SU-DHL-6 (cell line): ENCODE results near the gene OAF.

ENCODE experiments used
- H2AFZ ChIP-seq: fragments of 200-600 bp; sonication (generic); 2 replicates; pipeline ENCODE4 v1.6.1; 2014; ENCODE audit warnings: low read depth, mild to moderate bottlenecking, moderate library complexity, mixed read lengths, antibody characterized with exemption, low read length; ENCODE audit not compliant: severe bottlenecking
- H3F3A ChIP-seq: fragments of 200-600 bp; shearing (Covaris generic); 2 replicates; pipeline ENCODE4 v1.6.0; 2016; ENCODE audit warnings: antibody characterized with exemption, mild to moderate bottlenecking; ENCODE audit not compliant: insufficient read depth
- H3K27ac ChIP-seq: fragments of 200-600 bp; sonication (generic); 2 replicates; pipeline ENCODE4 v1.5.1; 2016; ENCODE audit warnings: low read depth, mild to moderate bottlenecking, low read length, moderate library complexity, mixed read lengths
- H3K27me3 ChIP-seq: fragments of 200-600 bp; sonication (generic), shearing (Covaris generic); 2 replicates; pipeline ENCODE4 v1.6.0; 2014; ENCODE audit warnings: mild to moderate bottlenecking, low read length
- H3K36me3 ChIP-seq: fragments of 200-600 bp; sonication (generic); 2 replicates; pipeline ENCODE4 v1.6.1; 2014; ENCODE audit warnings: mild to moderate bottlenecking, low read length, mixed read lengths
- H3K4me2 ChIP-seq: fragments of 300-600, 200-600 bp; shearing (Covaris generic), sonication (generic); 2 replicates; pipeline ENCODE4 v1.6.0; 2014; ENCODE audit warnings: low read length, low read depth, mild to moderate bottlenecking; ENCODE audit not compliant: poor library complexity, severe bottlenecking
- H3K4me3 ChIP-seq: fragments of 200-600 bp; sonication (generic); 2 replicates; pipeline ENCODE4 v1.5.1; 2014; ENCODE audit warnings: antibody characterized with exemption, low read length, mild to moderate bottlenecking, mixed read lengths; ENCODE audit not compliant: insufficient read depth, poor library complexity, severe bottlenecking
- H3K79me2 ChIP-seq: fragments of 200-600 bp; sonication (generic); 2 replicates; pipeline ENCODE4 v1.6.1; 2014; ENCODE audit warnings: mild to moderate bottlenecking, low read length, moderate library complexity; ENCODE audit not compliant: insufficient read depth
- H3K9ac ChIP-seq: fragments of 200-600 bp; sonication (generic); 2 replicates; pipeline ENCODE4 v1.7.0; 2014; ENCODE audit warnings: mild to moderate bottlenecking, low read length
- H3K9me2 ChIP-seq: fragments of 200-600 bp; sonication (generic); replicated peaks from 2 replicates; pipeline ENCODE4 v1.6.1; 2014; ENCODE audit warnings: low read length; ENCODE audit not compliant: insufficient read depth
- H3K9me3 ChIP-seq: fragments of 200-600 bp; sonication (generic); 2 replicates; pipeline ENCODE4 v1.6.1; 2014; ENCODE audit warnings: low read length, mixed read lengths; ENCODE audit not compliant: insufficient read depth
- H4K20me1 ChIP-seq: fragments of 200-600 bp; sonication (generic); 2 replicates; pipeline ENCODE4 v1.6.1; 2014; ENCODE audit warnings: low read depth, mild to moderate bottlenecking, antibody characterized with exemption, low read length, moderate library complexity, mixed read lengths
- EZH2phosphoT487 ChIP-seq: fragments of 200-600 bp; sonication (generic), shearing (Covaris generic); conservative IDR thresholded peaks from 2 replicates; pipeline ENCODE4 v1.6.1; 2018; ENCODE audit warnings: mild to moderate bottlenecking, antibody characterized with exemption, low read length, moderate library complexity, mixed read lengths
- TF ChIP-seq, protein P1 (sequence below): fragments of 200-600 bp; sonication (generic); IDR thresholded peaks from one replicate; pipeline ENCODE4 v1.5.1; 2017; ENCODE audit warnings: antibody characterized with exemption, mild to moderate bottlenecking, low read length, moderate library complexity; ENCODE audit not compliant: insufficient read depth, poor library complexity, severe bottlenecking

Gene OAF

DNA sequence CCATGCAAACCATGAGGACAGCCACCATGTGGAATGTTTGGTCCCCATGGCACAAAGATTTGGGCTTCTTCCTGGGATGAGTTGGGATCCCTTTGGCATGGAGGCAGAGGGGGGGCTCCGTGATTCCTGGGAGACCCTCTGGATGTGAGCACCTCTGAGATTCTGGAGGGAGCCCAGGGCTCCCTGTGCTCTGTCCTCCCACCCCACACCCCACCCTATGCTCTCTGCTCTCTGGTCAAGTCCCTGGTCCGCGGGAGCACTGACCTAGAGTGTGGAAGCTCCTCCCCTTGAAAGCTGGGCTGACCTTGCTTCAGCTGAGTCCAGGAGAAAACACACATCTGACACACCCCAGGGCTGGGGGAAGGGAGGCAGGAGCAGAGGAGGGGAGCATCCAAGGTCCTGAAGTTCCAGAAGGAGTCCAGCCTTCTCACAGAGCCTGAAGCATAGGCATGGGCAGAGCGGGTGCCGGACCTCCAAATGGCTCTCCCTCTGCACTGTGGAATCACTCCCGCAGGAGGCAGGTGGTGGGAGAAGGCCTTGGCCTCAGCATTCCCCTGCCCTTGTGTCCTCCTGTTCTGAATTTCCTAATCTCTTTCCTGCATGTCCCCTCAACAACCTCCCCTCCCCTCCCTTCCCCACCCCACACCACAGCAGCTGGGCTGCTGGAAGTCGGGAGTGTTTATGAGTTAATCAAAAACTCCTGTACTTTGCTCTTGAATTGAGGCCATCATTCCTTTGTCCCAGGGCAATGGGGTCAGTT lies 25.7 kb upstream of the OAF start:
- Histone ChIP-seq H3K9me3 (no peaks in the 10 kb centered on the region), H3K27ac (no peak overlapping the region), H3K79me2 (no peaks in the 10 kb centered on the region), H3K9ac (no peak overlapping the region), H3K9me2 (no peaks in the 10 kb centered on the region), H3K4me3 (no peak overlapping the region), H2AFZ (no peak overlapping the region), H3K36me3 (no peaks in the 10 kb centered on the region), H3K4me2 (no peak overlapping the region), H3K27me3 (no peaks in the 10 kb centered on the region), H3F3A (no peaks in the 10 kb centered on the region), H4K20me1 (no peaks in the 10 kb centered on the region)
- TF ChIP-seq, protein P1, sequence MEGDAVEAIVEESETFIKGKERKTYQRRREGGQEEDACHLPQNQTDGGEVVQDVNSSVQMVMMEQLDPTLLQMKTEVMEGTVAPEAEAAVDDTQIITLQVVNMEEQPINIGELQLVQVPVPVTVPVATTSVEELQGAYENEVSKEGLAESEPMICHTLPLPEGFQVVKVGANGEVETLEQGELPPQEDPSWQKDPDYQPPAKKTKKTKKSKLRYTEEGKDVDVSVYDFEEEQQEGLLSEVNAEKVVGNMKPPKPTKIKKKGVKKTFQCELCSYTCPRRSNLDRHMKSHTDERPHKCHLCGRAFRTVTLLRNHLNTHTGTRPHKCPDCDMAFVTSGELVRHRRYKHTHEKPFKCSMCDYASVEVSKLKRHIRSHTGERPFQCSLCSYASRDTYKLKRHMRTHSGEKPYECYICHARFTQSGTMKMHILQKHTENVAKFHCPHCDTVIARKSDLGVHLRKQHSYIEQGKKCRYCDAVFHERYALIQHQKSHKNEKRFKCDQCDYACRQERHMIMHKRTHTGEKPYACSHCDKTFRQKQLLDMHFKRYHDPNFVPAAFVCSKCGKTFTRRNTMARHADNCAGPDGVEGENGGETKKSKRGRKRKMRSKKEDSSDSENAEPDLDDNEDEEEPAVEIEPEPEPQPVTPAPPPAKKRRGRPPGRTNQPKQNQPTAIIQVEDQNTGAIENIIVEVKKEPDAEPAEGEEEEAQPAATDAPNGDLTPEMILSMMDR: no peak
- no peak for TF ChIP-seq EZH2phosphoT487

DNA sequence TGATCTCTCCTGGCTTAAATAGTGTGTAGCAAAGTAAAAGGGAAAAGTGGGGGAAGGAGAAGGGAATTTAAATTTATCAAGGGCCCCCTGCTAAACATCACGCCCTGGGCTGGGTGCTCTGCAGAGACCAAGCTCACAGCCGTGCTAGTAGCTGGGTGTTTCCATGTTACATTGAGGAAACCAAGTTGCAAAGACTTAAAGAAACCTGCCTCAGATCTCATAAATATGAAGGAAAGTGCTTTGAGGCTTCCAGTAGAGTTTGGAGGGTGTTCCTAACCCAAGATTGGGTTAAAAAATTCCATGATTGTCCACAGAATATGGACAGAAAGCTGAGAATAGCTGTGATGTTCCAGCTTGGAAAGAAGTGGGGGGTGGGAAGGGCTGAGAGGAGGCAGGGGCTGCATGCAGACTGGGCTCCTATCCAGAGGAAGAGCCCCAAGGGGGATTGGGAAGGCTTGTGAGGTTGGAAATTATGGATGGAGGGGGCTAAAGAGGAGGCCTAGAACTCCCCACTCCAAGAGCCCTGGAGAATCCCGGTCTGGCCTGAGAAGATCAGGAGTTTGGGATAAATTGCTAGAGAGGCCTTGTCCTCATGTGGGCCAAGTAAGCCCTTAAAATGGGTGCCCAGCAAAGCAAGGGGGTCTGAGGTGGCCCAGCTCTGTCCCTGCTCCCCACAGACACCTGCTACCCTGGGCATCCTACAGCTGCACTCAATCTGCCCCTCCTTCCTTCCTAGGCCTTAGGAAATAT lies 25.0 kb upstream of the OAF start:
- no peak overlapping the region for H3K9ac ChIP-seq
- no peaks in the 10 kb centered on the region for H3K9me3 ChIP-seq
- no peaks in the 10 kb centered on the region for H3F3A ChIP-seq
- H3K79me2 ChIP-seq: no peaks in the 10 kb centered on the region
- TF ChIP-seq EZH2phosphoT487: no peak
- TF ChIP-seq, protein P1: no peak
- no peaks in the 10 kb centered on the region for H4K20me1 ChIP-seq
- no peak overlapping the region for H2AFZ ChIP-seq
- H3K9me2 ChIP-seq: no peaks in the 10 kb centered on the region
- no peak overlapping the region for H3K4me3 ChIP-seq
- no peak overlapping the region for H3K27ac ChIP-seq
- H3K4me2 ChIP-seq: no peak overlapping the region
- no peaks in the 10 kb centered on the region for H3K36me3 ChIP-seq
- H3K27me3 ChIP-seq: no peaks in the 10 kb centered on the region

DNA sequence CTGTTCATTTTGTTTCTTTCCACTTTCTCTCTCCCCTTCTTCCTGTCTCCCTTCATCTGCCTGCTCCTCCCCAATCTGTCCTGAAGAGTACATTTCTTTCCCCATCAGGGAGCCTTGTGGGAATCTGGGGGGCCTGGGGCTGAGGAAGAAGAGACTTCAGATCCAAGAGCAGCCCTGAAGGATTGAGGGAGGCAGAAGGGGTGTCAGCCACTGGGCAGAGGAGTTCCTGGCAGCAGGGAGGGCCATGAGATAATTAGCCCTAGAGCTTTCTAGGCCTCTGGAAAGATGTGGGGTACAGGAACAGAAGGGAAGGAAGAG lies 24.4 kb upstream of the OAF start:
- Histone ChIP-seq H3K27me3 (no peaks in the 10 kb centered on the region), H3K9ac (no peak overlapping the region), H3K79me2 (no peaks in the 10 kb centered on the region), H3F3A (no peaks in the 10 kb centered on the region), H3K4me3 (no peak overlapping the region), H3K4me2 (no peak overlapping the region), H4K20me1 (no peaks in the 10 kb centered on the region), H3K27ac (no peak overlapping the region), H2AFZ (no peak overlapping the region), H3K9me2 (no peaks in the 10 kb centered on the region), H3K9me3 (no peaks in the 10 kb centered on the region), H3K36me3 (no peaks in the 10 kb centered on the region)
- no peak for TF ChIP-seq EZH2phosphoT487
- TF ChIP-seq, protein P1: no peak
